NCI-H187 (cell line): ENCODE measurements around the gene MED1.
A peak's percentile ranks its signal among the peaks of the same experiment; 100 is the strongest.
"Not testable (repeated sequence)": the region's sequence is repeated elsewhere in the genome, so short reads cannot be mapped to it uniquely, and the experiment has no call there.

Experiments
- DNase-seq, 2 experiments: peaks; one replicate each; lab custom pipeline; 2025; lab: John Stamatoyannopoulos, UW

The MED1 gene

GRCh38 chr17:39410279-39410678 is 40.8 kb downstream of the MED1 start:
- no peak for DNase-seq

DNA sequence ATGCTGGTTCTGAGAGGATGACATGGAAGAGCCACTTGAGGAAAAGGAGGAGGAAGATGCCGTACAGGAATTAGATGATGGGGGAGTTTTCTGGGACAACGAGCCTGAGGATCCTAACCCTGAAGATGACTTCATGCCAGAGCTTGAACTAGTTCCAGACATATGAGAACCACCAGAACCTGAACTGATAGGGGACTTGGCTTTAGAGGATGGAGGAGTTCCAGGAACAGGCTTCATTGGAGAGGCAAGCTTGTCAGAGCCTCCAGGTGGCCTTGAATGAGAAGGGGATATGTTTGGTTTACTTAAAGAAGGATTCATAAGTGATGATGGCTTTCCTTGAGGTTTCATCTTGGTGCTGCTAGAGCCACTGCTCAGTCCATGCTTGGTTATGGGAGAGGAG is 42.7 kb downstream of the MED1 start:
- DNase-seq = no peak

GRCh38 chr17:39406951-39407350 is 44.1 kb downstream of the MED1 start:
- no peak for DNase-seq

DNA sequence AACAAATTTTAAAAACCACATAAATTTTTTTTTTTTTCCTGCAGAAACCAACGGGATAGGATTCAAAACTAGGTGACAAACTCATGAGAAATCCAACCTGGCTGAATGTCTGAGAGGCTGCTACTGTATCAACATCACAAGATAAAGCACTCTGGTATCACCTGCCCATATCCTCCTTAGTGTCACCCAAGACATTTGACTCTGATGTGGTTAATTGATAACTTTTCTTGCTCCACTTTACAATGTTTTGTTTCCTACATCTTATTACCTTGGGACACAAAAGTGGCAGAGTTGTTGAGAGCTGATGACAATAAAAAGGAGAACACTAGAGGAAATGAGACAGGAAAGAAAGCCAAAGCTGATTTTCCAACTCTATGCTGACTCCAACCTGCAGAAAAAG is 45.6 kb downstream of the MED1 start:
- DNase-seq = no peak

DNA sequence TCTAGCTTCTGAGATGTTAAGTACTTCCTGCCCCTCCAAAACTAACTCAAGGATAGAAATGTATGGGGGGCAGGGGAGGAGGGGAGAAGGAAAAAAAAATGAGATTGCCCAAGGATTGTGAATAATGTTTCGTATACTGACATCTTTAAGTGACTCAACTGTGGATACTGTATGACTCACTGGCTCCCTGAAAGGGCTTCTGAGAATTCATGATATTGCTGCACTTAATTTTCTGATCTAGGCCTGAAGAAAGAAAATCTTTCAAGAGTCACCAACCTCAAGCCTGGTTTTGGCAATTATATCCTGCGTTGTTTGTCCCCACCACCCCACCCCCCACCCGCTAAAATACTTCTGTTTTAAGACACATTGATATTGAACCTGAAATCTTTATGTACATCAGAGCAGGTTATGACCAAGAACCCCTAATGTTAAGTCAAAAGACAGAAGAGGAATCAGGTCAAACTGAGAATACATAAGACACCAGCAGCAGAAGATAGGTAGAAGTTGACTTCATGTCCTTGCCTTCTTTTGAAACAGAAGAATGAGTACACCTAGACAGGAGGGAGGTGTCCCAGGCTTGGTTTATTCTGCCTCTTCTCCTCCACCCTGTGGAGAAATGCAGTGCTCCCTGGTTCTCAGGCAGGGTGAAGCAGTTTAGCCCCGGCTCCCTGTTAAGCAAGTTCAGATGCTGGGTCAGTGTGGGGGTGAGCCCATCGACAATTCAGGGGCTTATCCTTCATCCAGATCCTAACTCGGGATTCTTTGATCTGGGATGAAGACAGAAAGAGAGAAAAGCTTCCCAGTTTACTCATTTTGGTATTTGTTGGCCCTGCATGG is 46.3 kb downstream of the MED1 start:
- DNase-seq = no peak

GRCh38 chr17:39402890-39403605 is 48.0 kb downstream of the MED1 start:
- no peak for DNase-seq

GRCh38 chr17:39402244-39402889 is 48.7 kb downstream of the MED1 start:
- DNase-seq = peak; percentile 71 to 89

DNA sequence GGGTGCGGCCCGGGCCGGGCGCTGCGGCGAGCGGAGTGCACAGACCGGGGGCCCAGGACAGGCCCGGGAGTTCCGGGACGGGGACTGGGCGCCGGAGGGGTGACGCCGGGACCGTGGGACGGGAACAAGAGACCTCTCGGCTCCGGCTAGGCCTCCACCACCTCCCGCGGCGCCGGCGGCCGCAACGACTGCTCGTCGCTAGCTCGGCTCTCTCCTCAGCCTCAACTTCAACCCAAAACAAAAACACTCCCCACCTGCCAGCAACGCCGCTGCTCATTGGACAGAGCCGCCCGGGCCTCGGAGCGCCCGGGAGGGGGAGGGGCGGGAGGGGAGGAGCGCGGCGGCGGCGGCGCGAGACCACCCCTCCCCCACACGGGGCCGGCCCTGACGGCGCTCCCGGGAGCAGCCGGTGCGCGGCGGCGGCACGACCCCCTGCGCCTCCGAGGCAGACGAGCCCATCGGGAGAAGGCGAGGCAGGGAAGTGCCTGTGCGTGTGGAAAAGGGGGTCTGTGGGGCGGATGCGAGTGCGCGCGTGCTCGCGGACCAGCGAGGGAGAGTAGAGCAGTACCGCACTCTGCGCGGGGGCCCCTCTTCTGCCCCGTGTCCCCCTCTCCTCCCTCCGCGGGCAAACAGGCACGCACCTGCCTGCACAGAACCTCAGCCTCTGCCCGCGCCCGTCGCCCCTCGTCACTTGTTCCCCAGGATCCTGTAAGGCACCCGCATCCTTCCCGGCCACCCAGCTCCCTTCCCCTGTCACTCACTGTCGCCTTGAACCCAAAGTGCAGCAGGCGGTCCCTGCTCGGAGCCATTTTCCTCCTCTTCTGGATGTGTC is 49.4 kb downstream of the MED1 start, which contains the start of gene FBXL20:
FBXL20 (minus strand) TSS at position 215 of the 832 bp plus-strand sequence. CDS start 224 bp downstream, outside the sequence.
- DNase-seq = peak; percentile 79 to 84

DNA sequence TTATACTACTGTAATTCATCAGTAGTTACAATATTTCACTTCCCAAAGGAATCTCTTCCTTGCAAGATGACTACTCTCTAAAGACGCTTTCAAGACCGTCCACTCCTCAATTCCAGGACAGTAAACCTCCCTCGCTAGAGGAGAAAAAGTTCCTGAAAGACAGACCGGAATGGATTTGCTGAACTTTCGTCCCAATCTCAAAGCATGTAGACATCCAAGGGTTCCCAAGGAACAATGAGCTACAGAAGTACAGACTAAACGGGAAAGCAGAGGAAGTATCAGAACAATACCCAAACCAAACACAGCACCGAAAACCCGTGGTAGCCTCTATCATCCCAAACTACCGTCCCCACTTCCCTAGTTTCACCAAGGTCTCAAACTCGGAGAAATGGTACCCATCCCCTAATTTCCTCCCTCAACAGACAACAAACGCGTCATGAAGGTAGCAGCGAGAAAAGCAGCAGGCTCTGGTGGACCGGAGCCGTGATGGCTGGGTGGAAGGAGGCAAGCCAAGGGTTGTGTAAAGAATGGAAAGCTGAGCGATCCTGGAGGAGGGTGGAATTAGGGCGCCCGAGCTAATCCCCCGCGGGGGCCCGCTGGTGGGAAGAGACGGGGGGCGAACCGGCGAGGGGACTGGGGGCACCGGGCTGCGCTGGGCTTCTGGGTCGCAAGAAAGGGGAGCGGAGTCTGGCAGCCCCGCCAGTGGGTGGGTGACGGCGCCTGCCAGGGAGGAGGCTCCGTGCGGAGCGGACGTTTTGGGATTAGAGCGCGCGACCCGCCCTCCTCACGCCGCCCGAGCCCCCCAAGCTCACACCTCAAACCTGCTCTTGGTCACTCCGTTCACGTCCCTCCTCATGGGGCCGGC is 50.3 kb downstream of the MED1 start:
- no peak for DNase-seq

DNA sequence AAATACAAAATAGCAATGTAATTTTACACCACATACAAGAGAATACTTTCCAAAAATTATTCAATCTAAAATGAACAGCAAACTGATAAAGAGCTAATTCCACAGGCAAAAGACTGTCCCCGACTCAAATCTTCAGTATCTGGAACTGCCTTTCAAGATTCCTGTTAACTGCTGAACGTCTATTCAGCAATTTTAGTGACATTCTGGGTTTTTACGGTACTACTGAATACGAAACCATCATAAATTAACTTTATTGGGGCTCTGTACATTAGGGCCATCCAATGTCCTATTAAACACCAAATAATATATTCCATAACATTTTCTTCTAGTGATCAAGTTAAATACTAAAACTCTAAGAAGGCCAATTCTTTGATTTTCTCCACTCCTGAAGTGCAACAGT is 51.3 kb downstream of the MED1 start:
- DNase-seq = no peak

DNA sequence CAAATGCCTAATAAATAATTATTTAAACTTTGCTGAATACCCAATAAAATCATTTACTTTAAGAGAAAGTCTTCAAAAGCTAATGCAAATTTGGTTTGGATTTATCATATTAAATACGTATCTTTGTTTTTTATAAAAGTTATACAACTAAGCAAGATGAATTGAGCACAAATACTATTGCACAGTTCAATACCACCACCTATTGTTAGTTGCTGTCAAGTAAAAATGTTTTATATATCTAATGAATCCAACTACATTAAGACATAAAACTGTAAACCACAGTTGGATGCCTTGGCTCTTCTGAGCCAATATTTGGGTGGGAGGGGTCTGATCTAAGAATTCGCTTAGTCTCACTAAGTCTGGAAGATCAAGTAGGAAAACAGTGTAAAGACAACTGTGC is 57.3 kb downstream of the MED1 start:
- no peak for DNase-seq

DNA sequence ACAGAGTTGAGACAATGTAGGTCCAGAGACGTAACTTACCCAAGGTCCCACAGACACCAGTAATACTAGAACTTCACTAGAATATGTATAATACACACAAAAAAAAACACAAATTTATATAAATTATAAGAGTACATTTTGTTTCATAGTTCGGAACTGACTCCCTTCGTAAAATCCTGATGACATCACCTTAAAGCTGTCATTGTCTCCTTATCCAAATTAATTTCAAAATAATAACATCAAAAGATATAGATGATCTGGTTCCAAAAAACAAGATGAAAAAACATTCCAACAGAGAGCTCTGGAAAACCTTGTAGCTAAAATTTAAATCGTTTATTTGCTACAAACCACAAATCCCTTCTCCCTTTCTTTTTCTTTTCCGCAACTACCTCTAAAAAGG is 59.6 kb downstream of the MED1 start:
- DNase-seq = no peak

GRCh38 chr17:39385040-39385439 is 66.0 kb downstream of the MED1 start:
- no peak for DNase-seq

DNA sequence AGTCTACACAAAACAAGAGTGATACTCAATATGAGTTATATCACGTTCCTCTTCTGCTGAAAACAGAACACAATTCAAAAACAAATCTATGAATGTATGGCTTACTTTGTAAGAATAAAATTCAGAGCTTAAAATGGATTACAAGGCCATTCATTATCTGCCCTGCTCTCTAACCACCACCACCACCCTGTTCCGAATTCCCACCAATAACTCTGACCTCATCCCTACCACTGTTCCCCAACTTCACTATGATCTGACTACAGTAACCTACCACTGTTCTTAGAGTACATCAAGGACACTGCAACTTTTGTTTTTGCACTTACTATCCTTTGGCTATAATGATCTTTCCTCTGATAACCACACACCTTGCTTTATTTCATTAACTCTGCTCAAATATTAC is 70.9 kb downstream of the MED1 start:
- DNase-seq = no peak

DNA sequence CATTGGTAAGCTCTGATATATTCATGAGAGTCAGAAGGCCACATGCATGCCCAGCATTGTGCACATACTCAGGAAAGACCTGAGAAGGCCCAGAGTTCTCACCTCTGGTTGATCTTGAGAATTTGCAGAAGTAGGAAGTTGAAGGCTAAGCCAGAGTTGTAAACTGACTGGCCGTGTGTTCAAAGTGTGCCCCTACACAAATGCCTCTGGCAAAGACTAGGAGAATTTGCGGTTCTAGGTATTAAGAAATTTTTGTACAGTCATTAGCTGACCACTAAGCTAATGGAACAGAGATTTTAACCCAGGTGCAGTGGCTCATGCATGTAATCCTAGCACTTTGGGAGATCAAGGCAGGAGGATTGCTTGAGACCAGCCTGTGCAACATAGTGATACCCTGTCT is 74.6 kb downstream of the MED1 start:
- DNase-seq = no peak

DNA sequence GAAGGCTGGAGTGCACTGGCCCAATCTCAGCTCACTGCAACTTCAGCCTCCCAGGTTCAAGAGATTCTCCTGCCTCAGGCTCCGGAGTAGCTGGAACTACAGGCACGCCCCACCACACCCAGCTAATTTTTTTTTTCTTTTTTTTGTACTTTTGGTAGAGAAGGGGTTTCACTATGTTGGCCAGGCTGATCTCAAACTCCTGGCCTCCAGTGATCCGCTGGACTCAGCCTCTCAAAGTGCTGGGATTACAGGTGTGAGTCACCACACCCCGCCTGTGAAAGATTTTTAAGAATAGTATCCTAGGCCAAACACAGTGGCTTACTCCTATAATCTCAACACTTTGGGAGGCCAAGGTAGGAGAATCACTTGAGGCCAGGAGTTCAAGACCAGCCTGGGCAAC is 83.3 kb downstream of the MED1 start:
- DNase-seq = not testable (repeated sequence)

GRCh38 chr17:39365872-39366271 is 85.2 kb downstream of the MED1 start:
- no peak for DNase-seq

- no peak for DNase-seq
Observed at GRCh38 chr17:39365242-39365641, 85.8 kb downstream of the MED1 start.

GRCh38 chr17:39364236-39365025 is 86.6 kb downstream of the MED1 start:
- no peak for DNase-seq

DNA sequence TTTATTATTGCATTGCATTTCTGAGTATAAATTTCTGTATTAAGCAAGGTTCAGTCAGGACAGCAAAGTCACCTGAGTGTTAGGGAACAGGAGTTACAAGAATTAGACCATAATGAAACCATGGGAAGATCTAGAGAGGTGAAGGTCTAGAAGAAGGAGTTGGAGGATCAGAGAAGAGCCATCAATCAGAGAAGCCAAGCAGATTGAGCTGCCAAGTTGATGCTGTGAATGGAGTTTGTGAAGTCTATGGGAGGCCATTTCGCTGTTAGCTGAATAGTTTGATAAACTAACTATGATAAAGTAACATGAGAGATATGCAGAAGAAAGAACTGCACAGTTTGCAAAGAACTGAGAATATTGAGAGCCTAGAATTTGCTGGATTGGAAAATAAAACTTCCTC is 90.0 kb downstream of the MED1 start:
- DNase-seq = no peak
